ENCODE measurements around the gene CDC42BPB.

- TF ChIP-seq CTCF (IDR thresholded peaks at IDR 0.05; ENCODE audit: insufficient read depth, low read depth, low read length) (no peak), EZH2 (IDR thresholded peaks at IDR 0.05; ENCODE audit: insufficient read depth, low read length) (no peak)
Observed at GRCh38 chr14:102910442-102910841, 146.9 kb downstream of the CDC42BPB start.
